ENCODE data around the gene WASF3. TPM values are rescaled to one million over a fixed set of nuclear protein-coding genes. Genes with fewer than 3 reads are reported as not detected.

WASF3 gene
- total RNA-seq: 15.8 and 34.3 TPM in 2 replicates

- DNase-seq (ENCODE audit: low read depth in 2 of 2): peak; percentile 81 to 96
Observed at GRCh38 chr13:26557393-26558073, at the start of gene WASF3. WASF3 (plus strand) TSS chr13:26557683; CDS start chr13:26642271, 84,588 bp downstream.

- DNase-seq (ENCODE audit: low read depth in 2 of 2): peak in 1 of 2 donors; percentile 21
Observed at GRCh38 chr13:26508885-26509284, 48.6 kb upstream of the WASF3 start.

- no peak for DNase-seq (ENCODE audit: low read depth in 2 of 2)
Observed at GRCh38 chr13:26509491-26509890, 48.0 kb upstream of the WASF3 start.

GRCh38 chr13:26513931-26514330 lies 43.6 kb upstream of the WASF3 start:
- no peak for DNase-seq (ENCODE audit: low read depth in 2 of 2)

- no peak for DNase-seq (ENCODE audit: low read depth in 2 of 2)
Observed at GRCh38 chr13:26515721-26516120, 41.8 kb upstream of the WASF3 start.

GRCh38 chr13:26517936-26518335 lies 39.5 kb upstream of the WASF3 start:
- no peak for DNase-seq (ENCODE audit: low read depth in 2 of 2)

GRCh38 chr13:26518451-26518959 lies 39.0 kb upstream of the WASF3 start:
- no peak for DNase-seq (ENCODE audit: low read depth in 2 of 2)

- DNase-seq (ENCODE audit: low read depth in 2 of 2): no peak
Observed at GRCh38 chr13:26522571-26522970, 34.9 kb upstream of the WASF3 start.

- DNase-seq (ENCODE audit: low read depth in 2 of 2): no peak
Observed at GRCh38 chr13:26523007-26523406, 34.5 kb upstream of the WASF3 start.

- DNase-seq (ENCODE audit: low read depth in 2 of 2): no peak
Observed at GRCh38 chr13:26525528-26525927, 32.0 kb upstream of the WASF3 start.

- no peak for DNase-seq (ENCODE audit: low read depth in 2 of 2)
Observed at GRCh38 chr13:26526702-26527216, 30.7 kb upstream of the WASF3 start.

GRCh38 chr13:26528527-26528926 lies 29.0 kb upstream of the WASF3 start:
- no peak for DNase-seq (ENCODE audit: low read depth in 2 of 2)

GRCh38 chr13:26529441-26529840 lies 28.0 kb upstream of the WASF3 start:
- DNase-seq (ENCODE audit: low read depth in 2 of 2): peak; percentile 44 to 69

- DNase-seq (ENCODE audit: low read depth in 2 of 2): no peak
Observed at GRCh38 chr13:26531742-26532141, 25.7 kb upstream of the WASF3 start.

GRCh38 chr13:26534036-26534726 lies 23.3 kb upstream of the WASF3 start:
- DNase-seq (ENCODE audit: low read depth in 2 of 2): no peak

- DNase-seq (ENCODE audit: low read depth in 2 of 2): no peak
Observed at GRCh38 chr13:26538363-26539317, 18.8 kb upstream of the WASF3 start.

GRCh38 chr13:26539738-26540292 lies 17.7 kb upstream of the WASF3 start:
- no peak for DNase-seq (ENCODE audit: low read depth in 2 of 2)

GRCh38 chr13:26540334-26540733 lies 17.1 kb upstream of the WASF3 start:
- DNase-seq (ENCODE audit: low read depth in 2 of 2): no peak

GRCh38 chr13:26541041-26541440 lies 16.4 kb upstream of the WASF3 start:
- DNase-seq (ENCODE audit: low read depth in 2 of 2): no peak

GRCh38 chr13:26541678-26542568 lies 15.6 kb upstream of the WASF3 start:
- DNase-seq (ENCODE audit: low read depth in 2 of 2): no peak

Data from dermis microvascular lymphatic vessel endothelial cell (primary cell).